ENCODE data around the gene TNIK. TPM values are rescaled to one million over a fixed set of nuclear protein-coding genes. Genes with fewer than 3 reads are reported as not detected.

The TNIK gene
- total and polyA plus RNA-seq, 2 of the 13 experiments (the other 11 are each of a cell fraction or from before 2014, with no cell fraction given), result 0.15 to 0.22 TPM

DNA sequence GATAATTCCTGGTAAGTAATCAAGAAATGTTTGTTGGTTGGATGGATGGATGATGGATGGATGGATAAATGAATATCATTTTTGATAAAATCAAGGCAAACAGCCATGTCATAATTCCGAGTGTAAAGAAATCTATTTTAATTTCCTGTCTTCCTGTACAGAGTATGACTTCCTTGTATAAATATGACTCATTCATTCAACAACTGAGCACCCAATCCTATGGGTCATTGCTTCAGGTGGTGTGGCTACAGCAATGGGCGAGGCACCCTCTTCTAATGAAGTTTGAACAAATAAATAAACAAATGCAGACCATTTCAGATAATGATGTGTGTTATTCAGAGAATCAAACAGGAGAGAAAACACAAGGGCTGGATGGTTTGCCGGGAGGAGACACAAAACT is 198.7 kb downstream of the TNIK start:
- in situ Hi-C loops (cut with HindIII; ENCODE audit: extremely low pct_ligation_motif_present, low pct_unique_long_range_greater_than_20kb), result no loop called here
- BruUV-seq (replicated peaks), result no TSS peak
- ATAC-seq (no peak), DNase-seq (ENCODE audit: low spot score) (no peak), FAIRE-seq (no peak)
- no peaks in the 10 kb centered on the region for H4K20me1 ChIP-seq (ENCODE audit: insufficient read depth, low read length)
- no peak overlapping the region for H3K9ac ChIP-seq (ENCODE audit: insufficient read depth, low read depth, low read length)
- H3K4me2 ChIP-seq (ENCODE audit: low read depth, low read length), result no peak overlapping the region
- POLR2A ChIA-PET, result no interaction called here
- no peaks in the 10 kb centered on the region for H3K9me3 ChIP-seq (ENCODE audit: low read length)
- CTCF ChIA-PET (ENCODE audit: low intra/inter-chr PET ratio, low total read pairs), result no interaction called here
- H3K27me3 ChIP-seq (ENCODE audit: control insufficient read depth in 1 of 2, insufficient read depth in 2 of 2, low read length in 2 of 2), result no peaks in the 10 kb centered on the region
- intact Hi-C loops (cut with micrococcal nuclease; ENCODE audit: unreplicated experiment), result no loop called here
- WGBS (ENCODE audit: low lambda C conversion rate), result 24% methylated on average over 3 of the region's 3 CpGs
- no peak overlapping the region for H3K4me3 ChIP-seq (replicated peaks in 1 of 3; ENCODE audit: insufficient read depth in 1 of 3, low read depth in 2 of 3, low read length in 3 of 3)
- H3K27ac ChIP-seq (ENCODE audit: extremely low read length, insufficient read depth, low read length), result no peak overlapping the region
- no peaks in the 10 kb centered on the region for H3K79me2 ChIP-seq (ENCODE audit: insufficient read depth, low read length)
- TF ChIP-seq, protein P1, sequence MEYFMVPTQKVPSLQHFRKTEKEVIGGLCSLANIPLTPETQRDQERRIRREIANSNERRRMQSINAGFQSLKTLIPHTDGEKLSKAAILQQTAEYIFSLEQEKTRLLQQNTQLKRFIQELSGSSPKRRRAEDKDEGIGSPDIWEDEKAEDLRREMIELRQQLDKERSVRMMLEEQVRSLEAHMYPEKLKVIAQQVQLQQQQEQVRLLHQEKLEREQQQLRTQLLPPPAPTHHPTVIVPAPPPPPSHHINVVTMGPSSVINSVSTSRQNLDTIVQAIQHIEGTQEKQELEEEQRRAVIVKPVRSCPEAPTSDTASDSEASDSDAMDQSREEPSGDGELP (IDR thresholded peaks at IDR 0.05; ENCODE audit: borderline replicate concordance, low read depth), result no peak
- TF ChIP-seq ZNF33A (CRISPR knock-in tag; IDR thresholded peaks at IDR 0.05; ENCODE audit: borderline replicate concordance) (no peak), CHD4 (IDR thresholded peaks at IDR 0.05; ENCODE audit: borderline replicate concordance, low read length) (no peak), ZNF552 (CRISPR knock-in tag; IDR thresholded peaks at IDR 0.05; ENCODE audit: borderline replicate concordance) (no peak), SNRNP70 (IDR thresholded peaks at IDR 0.05; ENCODE audit: low read depth, low read length) (no peak), GPN1 (CRISPR knock-in tag; IDR thresholded peaks at IDR 0.05; ENCODE audit: borderline replicate concordance) (no peak), HNRNPLL (IDR thresholded peaks at IDR 0.05; ENCODE audit: low read depth, low read length, poor library complexity, severe bottlenecking) (no peak), ZNF235 (CRISPR knock-in tag; IDR thresholded peaks at IDR 0.05; ENCODE audit: borderline replicate concordance) (no peak), FOXC1 (CRISPR knock-in tag; IDR thresholded peaks at IDR 0.05; ENCODE audit: borderline replicate concordance) (no peak), ZNF232 (CRISPR knock-in tag; IDR thresholded peaks at IDR 0.05; ENCODE audit: borderline replicate concordance) (no peak), KAT8 (CRISPR knock-in tag; IDR thresholded peaks at IDR 0.05) (no peak), ZBTB42 (CRISPR knock-in tag; IDR thresholded peaks at IDR 0.05) (no peak), ZNF672 (CRISPR knock-in tag; IDR thresholded peaks at IDR 0.05) (no peak), ZNF572 (CRISPR knock-in tag; IDR thresholded peaks at IDR 0.05) (no peak), SYNCRIP (IDR thresholded peaks at IDR 0.05; ENCODE audit: insufficient read depth, low read depth, low read length) (no peak), ZFP41 (CRISPR knock-in tag; IDR thresholded peaks at IDR 0.05; ENCODE audit: borderline replicate concordance) (no peak)
- TF ChIP-seq, protein P2, sequence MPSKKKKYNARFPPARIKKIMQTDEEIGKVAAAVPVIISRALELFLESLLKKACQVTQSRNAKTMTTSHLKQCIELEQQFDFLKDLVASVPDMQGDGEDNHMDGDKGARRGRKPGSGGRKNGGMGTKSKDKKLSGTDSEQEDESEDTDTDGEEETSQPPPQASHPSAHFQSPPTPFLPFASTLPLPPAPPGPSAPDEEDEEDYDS (CRISPR knock-in tag; IDR thresholded peaks at IDR 0.05), result no peak
- TF ChIP-seq, protein P3, sequence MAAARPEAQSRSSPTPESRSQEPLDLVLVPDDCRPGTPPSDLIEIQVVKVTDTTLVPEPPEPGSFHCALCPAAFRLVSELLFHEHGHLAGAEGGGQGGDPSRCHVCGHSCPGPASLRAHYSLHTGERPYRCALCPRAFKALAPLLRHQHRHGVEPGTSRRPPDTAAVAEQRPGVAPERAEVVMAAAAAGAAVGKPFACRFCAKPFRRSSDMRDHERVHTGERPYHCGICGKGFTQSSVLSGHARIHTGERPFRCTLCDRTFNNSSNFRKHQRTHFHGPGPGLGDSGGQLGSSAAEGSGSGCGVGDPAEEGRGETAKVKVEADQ (CRISPR knock-in tag; IDR thresholded peaks at IDR 0.05; ENCODE audit: borderline replicate concordance), result no peak
- no peaks in the 10 kb centered on the region for H3K36me3 ChIP-seq (replicated peaks in 1 of 2; ENCODE audit: control insufficient read depth in 1 of 2, insufficient read depth in 2 of 2, low read length in 2 of 2)
- H3K4me1 ChIP-seq (ENCODE audit: insufficient read depth, low read length), result no peaks in the 10 kb centered on the region
- H2AFZ ChIP-seq (ENCODE audit: low read length), result no peak overlapping the region

Measured in HepG2 (cell line).